ENCODE data around the gene TNIP2. TPM values are rescaled to one million over a fixed set of nuclear protein-coding genes. Genes with fewer than 3 reads are reported as not detected.

Gene TNIP2
- total RNA-seq, 2 donors from 2014 or later = 72.3 to 85.8 TPM

DNA sequence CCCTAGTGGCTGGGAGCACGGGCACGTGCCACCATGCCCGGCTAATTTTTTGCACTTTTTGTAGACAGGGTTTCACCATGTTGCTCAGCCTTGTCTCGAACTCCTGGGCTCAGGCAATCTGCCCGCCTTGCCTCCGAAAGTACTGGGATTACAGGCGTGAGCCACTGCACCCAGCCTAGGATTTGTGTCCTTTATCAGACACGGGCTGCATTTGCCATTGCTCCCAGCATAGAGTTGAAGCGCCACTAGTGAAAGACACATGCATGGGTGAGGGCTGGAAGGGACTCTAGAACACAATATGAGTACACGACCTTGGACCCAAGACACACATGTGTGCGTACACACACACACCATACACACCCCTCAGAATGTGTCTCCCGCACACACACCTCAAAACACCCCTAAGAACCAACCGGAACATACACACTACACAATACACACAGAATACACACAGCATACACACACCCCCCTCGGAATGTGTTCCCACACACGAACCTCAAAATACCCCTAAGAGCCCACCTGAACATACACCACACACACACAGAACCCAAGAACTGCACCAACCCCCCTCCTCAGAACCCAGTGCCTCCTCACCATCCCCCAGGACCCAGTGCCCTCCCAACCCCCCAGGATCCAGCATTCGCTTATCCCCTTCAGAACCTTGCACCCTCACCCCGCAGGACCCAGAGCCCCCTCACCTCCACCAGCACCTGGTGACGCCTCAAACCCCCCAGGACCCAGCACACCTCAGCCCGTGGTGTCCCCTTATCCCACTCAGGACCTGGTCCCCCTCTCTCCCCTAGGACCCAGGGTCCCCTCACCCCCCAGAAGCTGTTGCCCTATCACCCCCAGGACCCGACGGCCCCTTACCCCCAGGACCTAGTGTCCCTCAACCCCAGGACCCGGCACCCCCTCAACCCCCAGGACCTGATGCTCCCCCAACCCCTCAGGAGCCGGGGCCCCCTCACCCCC is 1.0 kb downstream of the TNIP2 start:
- Mint-ChIP-seq H3K9me3 (no peaks in the 10 kb centered on the region), H3K27me3 (ENCODE audit: low read depth) (no peaks in the 10 kb centered on the region), H3K36me3 (ENCODE audit: insufficient read depth in 2 of 2) (peaks cover 1 to 8% of the 10 kb centered on the region in 2 donors), H3K4me1 (ENCODE audit: low read depth) (peaks cover 50% of the 10 kb centered on the region), H3K4me3 (peak overlapping the region; percentile 78 to 84), H3K27ac (peak overlapping the region; percentile 21)
- ATAC-seq (replicated peaks in 1 of 2) (no peak), DNase-seq (no peak)

DNA sequence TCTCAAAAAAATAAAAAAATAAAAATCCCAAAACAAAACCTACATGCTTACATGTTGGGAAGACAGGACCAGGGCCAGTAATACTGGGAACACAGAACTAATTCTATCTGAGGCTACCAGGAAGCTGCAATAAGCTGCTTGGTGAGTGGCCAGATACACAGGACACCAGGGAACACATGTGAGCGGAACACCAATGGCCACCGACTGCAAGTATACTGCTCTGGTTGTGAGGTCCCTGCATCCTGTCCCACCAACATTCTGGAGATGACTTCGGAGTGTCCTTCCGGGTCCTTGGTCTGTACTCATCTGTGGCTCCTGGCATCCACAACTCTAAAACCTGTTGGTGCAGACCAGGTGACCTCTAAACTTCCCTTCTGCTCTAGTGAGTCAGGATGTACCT is 2.7 kb downstream of the TNIP2 start:
- Mint-ChIP-seq H3K36me3 (ENCODE audit: insufficient read depth in 2 of 2) (peaks cover 1 to 8% of the 10 kb centered on the region in 2 donors), H3K27me3 (ENCODE audit: low read depth) (no peaks in the 10 kb centered on the region), H3K4me1 (ENCODE audit: low read depth) (peaks cover 67% of the 10 kb centered on the region), H3K27ac (no peak overlapping the region), H3K9me3 (no peaks in the 10 kb centered on the region), H3K4me3 (peak overlapping the region; percentile 15 to 62)
- ATAC-seq (replicated peaks in 1 of 2) = no peak
- DNase-seq = no peak

DNA sequence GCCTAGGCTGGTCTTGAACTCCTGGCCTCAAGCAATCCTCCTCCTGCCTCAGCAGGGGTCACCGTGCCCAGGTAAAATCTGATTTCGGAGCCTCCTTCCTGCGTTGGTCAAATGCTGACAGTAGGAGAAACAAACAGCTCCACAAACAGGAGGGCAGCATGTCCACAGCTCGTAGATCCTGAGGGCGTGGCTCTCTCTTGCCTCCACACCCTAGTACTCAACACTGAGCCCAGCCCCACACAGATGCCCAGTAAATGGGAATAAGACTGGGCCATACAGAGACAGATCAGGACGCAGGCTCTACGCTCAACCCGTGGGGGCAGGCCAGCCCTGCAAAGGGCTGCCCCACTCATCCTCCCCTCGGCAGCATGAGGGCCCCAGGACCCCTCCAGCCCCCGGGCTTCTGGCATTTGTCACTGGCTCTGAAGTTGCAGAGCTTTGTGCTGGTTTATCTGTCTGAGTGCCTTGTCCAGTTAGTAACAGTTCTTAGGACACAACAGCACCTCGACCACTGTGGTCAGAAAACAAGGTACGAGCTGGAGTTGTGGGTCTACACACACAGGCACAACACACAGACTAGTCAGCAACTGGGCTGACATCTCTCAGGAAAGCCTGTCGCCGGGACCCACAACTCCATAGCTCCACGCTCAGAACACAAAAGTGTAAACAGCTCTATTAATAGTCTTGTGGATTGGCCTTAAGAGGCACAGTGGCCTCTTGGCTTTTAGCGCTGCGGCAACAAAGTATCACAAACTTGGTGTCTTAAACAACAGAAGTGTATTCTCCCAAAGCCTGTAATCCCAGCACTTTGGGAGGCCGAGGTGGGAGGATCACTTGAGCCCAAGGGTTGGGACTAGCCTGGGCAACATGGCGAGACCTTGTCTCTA is 5.2 kb downstream of the TNIP2 start:
- Mint-ChIP-seq H3K4me1 (ENCODE audit: low read depth) (peaks cover 85% of the 10 kb centered on the region), H3K27me3 (ENCODE audit: low read depth) (no peaks in the 10 kb centered on the region), H3K27ac (no peak overlapping the region), H3K9me3 (no peaks in the 10 kb centered on the region), H3K36me3 (ENCODE audit: insufficient read depth in 2 of 2) (peaks cover 10 to 18% of the 10 kb centered on the region in 2 donors), H3K4me3 (no peak overlapping the region)
- no peak for ATAC-seq (replicated peaks in 1 of 2)
- no peak for DNase-seq

DNA sequence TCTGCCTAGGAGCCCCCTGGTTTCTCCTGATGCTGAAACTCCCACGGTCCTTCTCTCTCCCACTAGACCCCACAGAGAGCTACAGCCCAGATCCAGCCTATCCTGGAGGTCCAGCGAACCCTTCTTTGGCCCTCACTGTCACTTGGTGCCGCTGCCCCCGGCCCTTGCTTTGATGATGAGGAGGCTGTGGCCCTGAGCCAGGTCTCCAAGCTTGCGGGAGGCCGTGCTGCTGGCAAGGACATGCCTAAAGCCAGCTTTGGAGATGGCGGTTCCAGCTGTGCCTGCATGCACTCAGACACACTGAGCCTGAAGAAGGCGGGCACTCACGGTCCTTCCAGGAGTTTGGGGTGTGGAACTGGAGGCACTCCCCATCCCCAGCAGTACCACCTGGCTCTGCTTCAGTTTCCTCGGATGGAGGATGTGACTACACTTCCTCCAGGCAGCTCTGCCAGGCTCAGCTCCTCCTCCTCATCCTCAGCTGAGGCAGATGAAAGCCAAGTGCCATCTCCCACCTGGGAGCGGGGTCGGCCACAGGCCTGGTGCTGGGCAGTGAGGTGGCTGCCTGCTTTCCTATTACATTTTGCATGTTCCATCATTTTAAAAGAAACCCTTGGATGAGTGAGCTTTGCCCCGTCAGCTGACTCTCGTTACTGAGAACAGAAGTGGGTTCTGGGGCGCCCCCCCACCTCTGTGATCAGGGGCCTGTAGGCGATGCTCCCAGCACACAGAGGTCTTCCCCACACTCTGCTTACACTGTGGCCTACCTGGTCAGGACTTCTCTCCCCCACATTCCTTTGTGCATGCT is 9.0 kb downstream of the TNIP2 start:
- DNase-seq = no peak
- H3K36me3 Mint-ChIP-seq (ENCODE audit: insufficient read depth in 2 of 2) = peaks cover 9 to 31% of the 10 kb centered on the region in 2 donors
- H3K4me3 Mint-ChIP-seq = peak overlapping the region; percentile 78 to 88
- no peak for ATAC-seq (replicated peaks in 1 of 2)
- peak overlapping the region; percentile 85 for H3K27ac Mint-ChIP-seq
- H3K9me3 Mint-ChIP-seq = no peaks in the 10 kb centered on the region
- H3K4me1 Mint-ChIP-seq (ENCODE audit: low read depth) = peaks cover 70% of the 10 kb centered on the region
- no peaks in the 10 kb centered on the region for H3K27me3 Mint-ChIP-seq (ENCODE audit: low read depth)

DNA sequence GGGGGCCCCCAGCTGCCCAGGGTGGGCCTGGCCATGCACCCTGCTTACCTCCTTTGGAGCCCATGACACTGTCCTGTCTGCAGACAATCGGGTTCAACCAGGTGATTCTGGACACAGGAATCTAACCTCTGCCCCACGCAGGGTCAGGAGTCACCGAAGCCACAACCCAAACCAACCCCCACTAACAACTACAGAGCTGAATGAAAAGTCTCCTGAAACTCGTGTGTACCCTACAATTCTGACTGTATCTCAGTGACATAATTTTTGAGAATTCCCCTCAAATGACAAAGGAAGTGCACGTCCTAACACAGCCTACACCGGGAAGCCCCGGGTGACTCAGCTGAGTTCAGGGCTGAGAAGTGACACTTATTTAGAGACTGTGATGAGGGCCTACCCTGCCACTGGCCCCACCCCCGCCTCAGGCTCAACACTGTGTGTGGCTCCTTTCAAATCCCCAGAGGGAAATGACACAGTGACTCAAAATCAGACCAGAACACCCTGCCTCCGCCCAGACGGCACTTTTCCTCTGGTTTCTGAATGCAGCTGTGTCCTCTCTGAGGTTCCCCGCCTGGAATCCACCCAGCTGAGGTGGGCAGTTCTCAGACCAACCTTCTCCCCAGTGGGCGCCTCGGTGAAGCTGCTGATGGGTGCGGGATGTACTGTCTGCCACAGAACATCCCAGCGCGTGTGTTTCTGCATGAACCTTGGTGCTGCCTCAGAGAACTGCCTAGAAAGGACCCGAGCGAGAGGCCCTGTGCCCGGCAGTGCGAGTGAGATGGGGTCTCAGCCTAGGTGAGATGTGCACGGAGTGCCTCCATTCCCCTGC is 9.9 kb downstream of the TNIP2 start:
- Mint-ChIP-seq H3K27me3 (ENCODE audit: low read depth) (no peaks in the 10 kb centered on the region), H3K27ac (peak overlapping the region; percentile 85), H3K4me3 (peak overlapping the region; percentile 78 to 88), H3K36me3 (ENCODE audit: insufficient read depth in 2 of 2) (peaks cover 9 to 34% of the 10 kb centered on the region in 2 donors), H3K9me3 (no peaks in the 10 kb centered on the region), H3K4me1 (ENCODE audit: low read depth) (peaks cover 61% of the 10 kb centered on the region)
- peak; percentile 96 to 98 for DNase-seq
- peak; percentile 98 for ATAC-seq (replicated peaks in 1 of 2)

DNA sequence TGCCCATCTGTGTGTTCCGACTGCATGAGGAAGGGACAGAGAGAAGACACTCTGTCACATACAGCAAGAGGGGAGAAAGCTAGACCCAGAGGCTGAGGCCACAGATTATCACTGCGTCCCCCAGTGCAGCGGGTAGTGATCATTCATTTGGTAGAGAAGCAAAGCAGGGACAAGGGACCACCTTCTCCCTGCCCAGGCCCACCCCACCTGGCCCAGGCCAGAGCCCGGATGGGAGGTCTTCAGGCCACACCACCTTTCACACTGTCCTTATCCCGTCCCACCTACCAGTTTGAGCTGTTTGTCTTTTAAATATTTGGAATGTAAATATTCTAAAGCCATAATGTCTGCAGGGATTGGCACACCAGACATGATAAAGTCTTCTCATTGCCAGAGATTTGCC is 10.6 kb downstream of the TNIP2 start:
- H3K36me3 Mint-ChIP-seq (ENCODE audit: insufficient read depth in 2 of 2) = peaks cover 11 to 38% of the 10 kb centered on the region in 2 donors
- H3K4me1 Mint-ChIP-seq (ENCODE audit: low read depth) = peaks cover 59% of the 10 kb centered on the region
- ATAC-seq (replicated peaks in 1 of 2) (no peak), DNase-seq (no peak)
- peak overlapping the region; percentile 62 for H3K27ac Mint-ChIP-seq
- peak overlapping the region; percentile 64 to 88 for H3K4me3 Mint-ChIP-seq
- no peaks in the 10 kb centered on the region for H3K27me3 Mint-ChIP-seq (ENCODE audit: low read depth)
- no peaks in the 10 kb centered on the region for H3K9me3 Mint-ChIP-seq

DNA sequence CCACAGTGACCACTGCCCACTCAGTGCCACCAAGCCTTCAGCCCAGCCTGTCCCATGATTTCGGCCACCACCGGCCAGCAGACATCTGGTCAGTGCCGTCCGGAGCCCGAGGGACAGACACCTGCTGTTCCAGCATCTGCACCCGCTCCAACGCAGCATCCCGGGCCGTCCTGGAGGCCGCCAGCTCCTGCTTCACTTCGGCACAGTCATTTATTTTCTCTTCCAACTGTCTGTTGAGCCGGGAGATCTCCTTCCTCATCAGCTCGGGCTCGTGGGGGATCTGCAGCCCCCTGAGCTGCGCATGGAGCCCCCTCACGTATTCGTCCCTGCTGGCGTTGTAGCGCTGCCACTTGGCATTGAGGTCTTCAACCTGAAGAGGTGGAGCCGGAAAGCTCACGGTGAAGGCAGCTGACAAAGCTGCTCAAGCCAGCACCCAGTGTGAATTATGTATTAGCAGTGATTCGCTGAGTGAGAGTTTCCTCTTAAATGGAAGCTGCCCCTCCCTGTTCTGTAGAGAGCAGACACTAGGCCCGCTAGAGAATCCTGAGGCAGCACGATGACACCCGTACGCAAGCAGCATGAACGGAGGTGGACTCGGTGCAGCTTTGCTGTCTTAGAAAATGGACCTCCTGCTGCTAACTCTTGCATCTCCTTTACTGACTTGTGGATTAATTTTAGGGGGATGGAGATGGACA is 11.4 kb downstream of the TNIP2 start:
- DNase-seq = no peak
- peaks cover 53% of the 10 kb centered on the region for H3K4me1 Mint-ChIP-seq (ENCODE audit: low read depth)
- ATAC-seq (replicated peaks in 1 of 2) = no peak
- no peaks in the 10 kb centered on the region for H3K9me3 Mint-ChIP-seq
- peaks cover 11 to 38% of the 10 kb centered on the region in 2 donors for H3K36me3 Mint-ChIP-seq (ENCODE audit: insufficient read depth in 2 of 2)
- peak overlapping the region; percentile 64 to 88 for H3K4me3 Mint-ChIP-seq
- H3K27me3 Mint-ChIP-seq (ENCODE audit: low read depth) = no peaks in the 10 kb centered on the region
- peak overlapping the region; percentile 52 for H3K27ac Mint-ChIP-seq

DNA sequence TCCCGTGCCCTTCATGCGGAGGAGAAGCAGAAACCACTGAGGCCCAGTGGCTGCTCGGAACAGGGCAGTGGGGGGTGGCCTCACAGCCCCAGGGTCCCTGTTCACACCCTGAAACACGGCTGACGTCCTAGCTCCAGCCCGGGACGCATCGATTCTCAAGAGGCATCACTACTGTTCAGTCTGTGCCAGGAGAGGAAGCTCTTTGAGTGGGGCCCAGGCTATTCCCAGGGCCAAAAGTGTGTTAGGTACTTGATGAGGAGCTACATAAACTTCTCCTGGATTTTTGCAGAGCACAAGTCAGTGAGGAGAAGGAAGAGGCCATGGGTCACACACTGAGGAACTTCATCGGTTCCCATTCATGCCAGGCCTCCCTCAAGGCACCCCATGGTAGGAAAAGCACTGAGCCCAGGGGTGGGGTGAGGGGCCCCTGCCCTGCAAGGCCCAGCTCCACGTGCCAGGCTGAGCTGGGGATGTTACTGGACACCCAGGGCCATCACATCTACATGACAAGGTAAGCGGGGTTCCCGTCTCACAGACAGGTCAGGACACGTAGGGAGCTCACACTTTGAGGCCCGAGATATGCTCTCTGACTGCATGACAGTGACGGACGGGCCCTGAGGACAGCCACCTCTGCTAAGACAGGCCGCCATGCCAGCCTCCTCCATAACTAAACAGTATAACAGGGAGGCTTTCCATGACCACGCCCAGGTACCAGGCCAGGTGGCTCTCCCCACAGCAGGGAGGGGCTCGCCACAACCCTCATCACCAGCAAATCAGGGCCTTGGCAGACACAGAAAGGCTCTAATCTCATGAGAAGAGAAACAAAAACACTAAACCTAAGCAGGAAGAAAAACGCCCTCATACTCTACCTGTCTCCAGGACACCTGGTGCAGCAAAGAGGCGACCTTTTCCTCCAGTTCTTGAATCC is 12.4 kb downstream of the TNIP2 start:
- Mint-ChIP-seq H3K36me3 (ENCODE audit: insufficient read depth in 2 of 2) (peaks cover 11 to 38% of the 10 kb centered on the region in 2 donors), H3K4me1 (ENCODE audit: low read depth) (peaks cover 44% of the 10 kb centered on the region), H3K4me3 (peak overlapping the region in 1 of 2 donors; percentile 18), H3K27ac (no peak overlapping the region), H3K27me3 (ENCODE audit: low read depth) (no peaks in the 10 kb centered on the region), H3K9me3 (no peaks in the 10 kb centered on the region)
- no peak for ATAC-seq (replicated peaks in 1 of 2)
- DNase-seq = no peak

DNA sequence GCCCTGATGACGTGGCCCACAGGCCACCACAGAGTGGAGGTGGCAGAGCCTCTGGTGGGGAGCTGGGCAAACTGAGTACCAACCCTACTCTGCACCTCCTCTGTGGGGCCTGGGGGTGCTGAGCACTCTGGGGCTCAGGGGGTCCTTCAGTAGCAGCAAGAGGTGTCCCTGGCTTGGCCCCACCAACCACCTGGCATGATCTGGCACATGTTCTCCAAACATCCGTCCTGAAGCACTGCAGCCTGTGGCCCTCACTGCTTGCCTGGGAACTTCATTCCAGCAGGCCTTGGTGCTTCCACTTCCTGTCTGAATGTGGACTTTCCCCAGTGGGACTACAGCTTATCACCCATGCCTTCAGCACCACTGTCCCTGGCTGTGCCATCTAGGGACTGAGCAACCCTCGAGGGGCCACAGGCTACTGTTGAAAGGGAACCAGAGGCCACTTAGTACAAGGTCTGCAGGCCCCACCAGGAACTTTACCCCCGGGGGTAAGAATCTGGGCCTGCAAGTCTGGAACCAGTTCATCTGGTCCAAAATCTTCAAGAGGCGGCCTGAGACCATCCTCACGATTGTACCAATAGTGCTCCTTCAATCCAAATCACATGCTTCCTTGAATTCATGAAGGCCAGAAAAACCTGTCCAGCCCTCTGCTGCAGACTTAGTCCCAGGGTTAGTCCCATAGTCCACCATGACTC is 13.2 kb downstream of the TNIP2 start:
- Mint-ChIP-seq H3K27me3 (ENCODE audit: low read depth) (no peaks in the 10 kb centered on the region), H3K9me3 (peaks cover 0 to 3% of the 10 kb centered on the region in 2 donors), H3K4me3 (no peak overlapping the region), H3K36me3 (ENCODE audit: insufficient read depth in 2 of 2) (peaks cover 11 to 38% of the 10 kb centered on the region in 2 donors), H3K27ac (no peak overlapping the region), H3K4me1 (ENCODE audit: low read depth) (peaks cover 36% of the 10 kb centered on the region)
- DNase-seq (no peak), ATAC-seq (replicated peaks in 1 of 2) (no peak)

DNA sequence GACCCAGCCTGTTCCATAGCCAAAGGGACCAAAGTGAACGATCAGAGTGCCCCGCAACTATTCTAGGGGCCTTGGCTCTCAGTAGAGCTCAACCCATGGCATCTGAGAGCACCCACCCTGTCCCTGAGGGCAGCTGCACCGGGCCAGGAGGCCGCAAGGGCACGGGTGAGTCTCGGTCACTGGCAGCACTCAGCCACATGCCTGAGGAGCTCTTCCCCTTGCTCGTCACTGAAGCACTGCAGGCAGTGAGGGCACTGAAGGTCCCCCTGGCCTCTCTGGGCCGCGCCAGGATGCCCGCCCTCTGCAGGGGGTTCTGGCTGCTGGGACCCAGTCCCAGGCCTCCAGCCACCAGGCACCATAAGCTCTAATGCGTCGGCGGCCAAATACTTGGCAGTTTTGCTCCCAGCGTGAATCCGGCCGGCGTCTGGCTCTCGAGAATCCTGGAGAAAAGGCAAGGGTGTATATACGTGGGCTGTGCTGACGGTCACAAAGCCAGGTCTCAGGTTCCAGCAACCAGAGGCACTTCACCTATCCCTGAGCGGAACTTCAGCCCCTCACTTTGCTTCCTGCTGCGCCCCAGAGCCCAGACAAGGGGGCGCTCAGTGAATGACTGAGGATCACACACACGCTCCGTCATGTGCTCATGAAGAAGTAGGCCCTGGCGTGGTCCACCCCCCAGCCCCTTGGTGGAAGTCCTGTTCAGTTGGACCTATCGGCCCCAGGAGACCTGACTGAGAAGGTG is 13.9 kb downstream of the TNIP2 start:
- H3K36me3 Mint-ChIP-seq (ENCODE audit: insufficient read depth in 2 of 2) = peaks cover 9 to 31% of the 10 kb centered on the region in 2 donors
- H3K27ac Mint-ChIP-seq = no peak overlapping the region
- peaks cover 28% of the 10 kb centered on the region for H3K4me1 Mint-ChIP-seq (ENCODE audit: low read depth)
- ATAC-seq (replicated peaks in 1 of 2) (no peak), DNase-seq (no peak)
- H3K27me3 Mint-ChIP-seq (ENCODE audit: low read depth) = no peaks in the 10 kb centered on the region
- no peak overlapping the region for H3K4me3 Mint-ChIP-seq
- peaks cover 0 to 3% of the 10 kb centered on the region in 2 donors for H3K9me3 Mint-ChIP-seq
